CD4-positive, alpha-beta T cell treated with Interleukin-15 for 4 hours (primary cell): ENCODE measurements around the gene NSMF.

Experiments used
- DNase-seq: peaks from one replicate; pipeline ENCODE4 v3.0.0-alpha.2; 2020; ENCODE audit warnings: low spot score

NSMF gene

DNA sequence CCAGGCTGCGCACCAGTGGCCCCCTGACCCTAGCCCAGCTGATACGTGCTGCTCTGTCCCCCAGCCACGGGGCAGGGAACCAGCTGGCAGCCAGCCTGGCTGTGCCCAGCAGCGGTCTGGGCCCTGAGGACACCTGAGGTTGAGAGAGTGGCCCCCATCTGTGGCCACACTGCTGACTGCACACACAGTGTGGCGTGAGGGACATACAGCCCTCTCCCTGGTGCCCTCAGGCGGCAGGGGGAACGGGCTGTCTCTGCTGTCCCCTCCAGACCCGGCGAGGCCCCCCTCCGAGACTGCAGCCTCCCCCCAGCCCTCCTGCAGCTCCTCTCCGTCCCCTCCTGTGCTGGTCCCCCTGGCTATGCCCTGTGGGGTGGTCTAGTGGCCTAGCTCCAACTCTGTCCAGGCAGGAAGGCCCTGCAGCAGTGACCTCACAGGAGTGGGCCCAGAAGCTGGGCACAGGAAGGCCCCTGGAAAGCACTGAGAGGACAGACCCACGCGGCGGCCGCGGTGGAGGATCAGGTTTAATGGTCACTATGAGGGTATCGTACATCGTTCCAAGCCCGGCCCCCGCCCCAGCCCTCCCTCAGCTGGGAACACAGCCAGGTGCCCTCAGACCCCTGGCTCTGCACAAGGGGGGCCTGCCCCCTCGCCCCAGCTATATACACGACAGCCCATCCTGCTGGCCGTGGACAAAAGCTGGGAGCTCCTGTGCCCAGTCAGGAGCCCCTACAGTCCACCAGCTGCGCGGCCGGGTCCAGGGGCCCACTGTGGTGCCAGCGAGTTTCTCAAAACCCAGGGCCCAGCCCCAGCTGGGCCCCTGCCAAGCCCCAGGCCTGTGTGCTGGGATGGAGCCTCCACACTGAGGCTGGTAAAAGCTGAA lies 11.2 kb downstream of the NSMF start:
- no peak for DNase-seq

DNA sequence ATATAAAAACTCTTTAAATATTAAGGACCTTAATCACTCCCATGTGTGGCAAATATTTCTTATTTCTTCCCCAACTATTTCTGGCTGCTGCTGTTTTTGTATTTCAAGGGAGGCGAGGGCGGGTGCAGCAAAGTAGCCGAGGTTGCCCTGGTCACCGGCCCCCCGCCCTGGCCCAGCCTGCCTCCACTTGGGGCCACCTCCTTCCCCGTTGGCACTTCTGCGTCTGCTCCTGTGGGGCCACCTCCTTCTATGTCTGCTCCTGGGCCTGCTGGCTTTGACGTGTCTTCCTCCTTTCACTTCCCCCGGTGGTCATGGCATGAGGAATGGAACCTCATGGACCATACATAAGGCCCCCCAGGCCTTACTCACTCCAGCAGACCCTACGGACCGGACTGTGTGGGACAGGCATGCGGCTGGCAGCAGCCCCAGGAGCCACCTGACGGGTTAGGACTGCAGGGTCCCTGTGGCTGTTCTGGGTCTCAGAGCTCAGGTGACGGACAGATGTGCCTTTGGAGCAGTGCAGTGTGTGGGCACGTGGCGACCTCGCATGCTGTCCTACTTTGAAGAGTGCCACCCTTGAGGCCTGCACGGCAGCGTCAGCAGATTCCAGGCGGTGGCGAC lies 12.2 kb downstream of the NSMF start:
- no peak for DNase-seq

DNA sequence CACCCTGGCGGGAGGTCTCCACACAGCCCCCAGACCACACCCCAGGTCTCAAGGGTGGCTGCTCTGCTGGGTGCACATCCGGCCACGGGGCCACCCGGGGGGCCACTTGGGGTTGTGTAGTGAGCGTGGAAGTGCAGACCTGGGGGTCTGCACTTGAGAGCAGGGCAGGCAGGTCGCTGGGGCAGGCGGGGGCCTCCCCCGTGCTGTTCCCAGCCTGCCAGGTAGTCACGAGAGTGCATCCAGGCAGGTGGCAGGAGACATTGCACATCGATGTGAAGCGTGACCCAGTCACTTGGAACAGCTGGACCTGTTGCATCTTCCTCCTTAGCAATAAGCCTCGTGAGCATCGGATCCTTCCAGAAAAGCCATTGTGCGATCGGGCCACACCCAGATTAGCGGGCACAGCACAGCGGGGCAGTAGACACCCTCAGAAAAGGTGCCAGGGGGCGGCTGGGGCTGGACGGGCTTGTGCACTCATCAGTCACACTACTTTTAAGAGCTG lies 13.2 kb downstream of the NSMF start:
- no peak for DNase-seq

- peak; percentile 92 for DNase-seq
Measured at GRCh38 chr9:137445275-137445807, 13.8 kb downstream of the NSMF start.

- DNase-seq, result no peak
Measured at GRCh38 chr9:137444106-137444790, 14.9 kb downstream of the NSMF start.

- no peak for DNase-seq
Measured at GRCh38 chr9:137441935-137442321, 17.2 kb downstream of the NSMF start.

DNA sequence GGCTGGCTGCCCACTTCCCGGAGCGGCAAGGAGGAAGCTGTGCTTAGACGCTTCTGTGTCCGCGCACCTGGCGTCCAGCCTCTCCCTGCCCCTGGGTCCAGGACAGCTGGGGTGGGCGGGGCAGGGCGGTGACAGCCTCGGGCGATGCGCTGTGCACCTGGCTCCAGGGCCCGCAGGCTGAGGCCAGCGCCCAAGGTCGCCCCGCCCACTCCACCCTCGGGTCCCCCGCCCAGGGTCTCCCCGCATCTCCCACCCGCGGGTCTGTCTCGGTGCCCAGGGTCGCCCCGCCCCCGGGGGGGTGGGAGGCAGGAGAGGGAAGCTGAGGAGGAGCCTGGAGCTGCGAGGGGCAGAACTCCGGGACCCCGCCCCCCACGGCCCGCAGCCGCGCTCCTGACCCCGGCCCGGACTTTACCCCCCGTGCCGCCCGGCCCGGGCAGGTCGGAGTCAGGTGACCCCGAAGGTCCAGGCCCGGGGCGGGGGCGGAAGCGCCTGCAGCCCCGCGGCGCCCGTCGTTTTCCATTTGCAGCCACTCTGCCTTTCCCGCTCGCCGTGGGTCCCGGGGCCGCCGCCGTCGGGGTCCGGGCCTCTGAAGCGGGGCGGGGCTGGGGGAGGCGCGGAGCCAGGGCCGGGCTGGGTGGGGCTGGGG lies 17.7 kb downstream of the NSMF start, which contains the start of gene ENTPD8:
Gene ENTPD8, minus strand, starts transcription at position 69 of the 646 bp plus-strand sequence. CDS start 3,072 bp downstream, outside the sequence.
- DNase-seq, result no peak

DNA sequence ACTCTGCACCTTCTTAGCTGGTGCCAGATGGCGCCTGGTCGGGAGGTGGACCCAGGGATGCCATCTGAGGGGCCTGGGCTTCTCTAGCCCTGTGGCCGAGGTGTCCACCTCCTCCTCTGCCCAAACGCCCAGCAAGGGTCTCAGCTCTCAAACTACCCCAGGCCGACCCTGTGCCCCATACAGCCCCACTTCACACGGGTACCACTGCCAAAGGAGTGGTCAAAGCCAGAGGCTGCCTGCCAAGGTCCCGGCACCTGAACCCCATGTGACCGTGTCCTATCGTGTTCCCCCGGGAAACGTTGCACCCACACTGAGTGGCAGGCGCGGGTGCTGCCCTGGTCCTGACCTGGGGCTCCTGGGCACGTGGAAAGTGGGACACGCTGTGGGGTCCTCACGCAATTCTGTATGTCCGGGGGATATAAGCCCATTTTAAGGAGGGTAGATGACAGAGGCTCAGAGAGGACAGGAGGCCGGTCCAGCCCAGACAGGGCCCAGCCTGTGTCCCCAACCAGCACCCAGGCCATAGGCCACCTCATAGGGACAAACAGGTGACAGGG lies 19.9 kb downstream of the NSMF start:
- DNase-seq, result no peak

DNA sequence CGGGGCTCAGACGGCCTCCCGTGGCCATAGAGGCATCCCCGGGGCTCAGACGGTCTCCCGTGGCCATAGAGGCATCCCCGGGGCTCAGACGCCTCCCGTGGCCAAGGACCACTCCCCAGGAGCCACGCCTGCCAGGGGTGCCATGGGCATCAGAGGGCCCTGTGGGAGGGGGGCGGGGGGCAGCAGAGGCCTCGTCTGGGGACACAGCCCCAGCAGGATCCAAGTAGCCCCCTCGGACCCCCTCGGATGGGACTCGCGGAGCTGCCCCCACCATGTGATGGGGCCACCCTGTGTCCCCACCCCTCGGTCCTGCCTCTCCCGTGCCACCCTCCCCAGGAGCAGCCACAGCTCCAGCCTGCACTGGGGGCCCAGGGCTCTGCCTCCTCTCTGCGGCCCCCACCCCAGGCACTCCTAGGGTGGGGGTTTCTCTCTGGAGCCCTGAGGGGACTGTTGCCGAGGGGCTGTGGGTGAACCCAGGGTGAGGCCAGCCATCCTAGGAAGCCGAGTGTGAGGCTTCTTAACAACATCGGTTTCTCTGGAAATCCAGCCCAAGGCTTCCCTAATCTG lies 20.5 kb downstream of the NSMF start:
- no peak for DNase-seq

DNA sequence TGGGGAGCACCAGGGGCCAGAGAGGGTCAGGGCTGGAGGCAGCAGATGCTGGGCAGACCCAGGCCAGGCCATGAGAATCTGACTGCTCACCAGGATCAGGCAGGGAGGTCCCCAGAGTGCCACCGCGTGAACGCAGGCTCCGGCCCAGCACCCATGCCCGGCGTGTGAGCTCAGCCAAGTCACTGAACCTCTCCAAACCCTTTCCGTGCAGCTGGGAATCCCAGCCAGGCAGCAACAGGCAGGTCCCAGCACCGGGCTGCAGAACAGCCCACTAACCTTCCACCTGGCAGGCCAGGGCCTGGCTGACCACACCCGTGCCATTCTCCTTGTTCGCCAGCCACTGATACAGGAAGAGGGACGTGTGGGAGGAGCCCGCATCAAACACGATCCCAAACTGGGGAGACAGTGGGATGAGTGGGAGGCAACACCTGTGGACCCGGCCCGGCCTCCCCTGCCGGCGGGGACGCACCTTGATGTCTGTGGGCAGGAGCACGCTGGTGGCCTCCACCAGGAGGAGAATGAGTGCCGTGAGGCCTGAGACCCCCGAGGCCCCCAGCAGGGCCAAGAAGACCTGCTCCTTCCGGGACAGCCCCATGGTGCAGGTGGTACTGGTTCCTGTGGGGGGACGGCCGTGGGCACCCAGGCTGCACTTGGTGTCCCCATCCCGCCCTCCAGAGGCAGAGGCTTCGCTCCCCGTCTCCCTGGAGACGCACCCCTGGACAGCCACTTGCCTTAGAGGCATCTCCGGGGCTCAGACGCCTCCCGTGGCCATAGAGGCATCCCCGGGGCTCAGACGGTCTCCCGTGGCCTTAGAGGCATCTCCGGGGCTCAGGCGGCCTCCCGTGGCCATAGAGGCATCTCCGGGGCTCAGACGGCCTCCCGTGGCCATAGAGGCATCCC lies 21.2 kb downstream of the NSMF start:
- no peak for DNase-seq

GRCh38 chr9:137436761-137437600 lies 22.2 kb downstream of the NSMF start:
- no peak for DNase-seq

DNA sequence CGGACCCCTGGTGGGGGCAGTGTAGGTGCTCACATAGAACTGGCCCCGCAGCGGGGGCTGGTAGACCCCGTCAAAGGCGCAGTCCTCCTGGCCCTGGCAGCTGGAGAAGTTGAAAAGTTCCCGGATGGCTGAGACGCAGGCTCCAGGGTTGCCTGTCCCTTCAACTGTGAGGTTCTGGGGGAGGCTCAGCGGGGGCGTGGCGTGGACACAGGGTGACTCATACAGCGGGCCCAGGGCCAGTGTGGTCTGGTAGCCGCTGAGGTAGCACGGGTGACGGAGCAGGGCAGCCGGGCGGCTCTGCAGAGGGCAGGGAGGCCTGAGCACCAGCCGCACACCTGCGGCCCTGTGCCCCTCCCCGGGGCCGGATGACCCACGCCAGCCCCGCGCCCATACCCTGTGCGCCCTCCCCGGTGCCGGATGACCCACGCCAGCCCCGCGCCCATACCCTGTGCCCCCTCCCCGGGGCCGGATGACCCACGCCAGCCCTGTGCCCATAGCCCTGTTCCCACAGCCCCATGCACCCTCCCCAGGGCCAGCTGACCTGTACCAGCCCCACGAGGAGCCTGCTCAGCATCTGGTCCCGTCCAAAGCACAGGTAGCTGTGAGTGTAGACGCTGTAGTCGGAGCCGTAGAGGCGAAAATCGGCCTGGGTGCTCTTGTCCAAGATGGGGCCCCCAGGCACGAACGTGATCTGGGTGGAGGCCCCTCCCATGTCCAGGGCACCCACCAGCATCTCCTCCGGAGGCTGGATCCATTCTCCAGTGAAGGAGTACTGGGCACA lies 23.0 kb downstream of the NSMF start:
- DNase-seq, result no peak

GRCh38 chr9:137435381-137435891 lies 23.7 kb downstream of the NSMF start:
- DNase-seq, result no peak

DNA sequence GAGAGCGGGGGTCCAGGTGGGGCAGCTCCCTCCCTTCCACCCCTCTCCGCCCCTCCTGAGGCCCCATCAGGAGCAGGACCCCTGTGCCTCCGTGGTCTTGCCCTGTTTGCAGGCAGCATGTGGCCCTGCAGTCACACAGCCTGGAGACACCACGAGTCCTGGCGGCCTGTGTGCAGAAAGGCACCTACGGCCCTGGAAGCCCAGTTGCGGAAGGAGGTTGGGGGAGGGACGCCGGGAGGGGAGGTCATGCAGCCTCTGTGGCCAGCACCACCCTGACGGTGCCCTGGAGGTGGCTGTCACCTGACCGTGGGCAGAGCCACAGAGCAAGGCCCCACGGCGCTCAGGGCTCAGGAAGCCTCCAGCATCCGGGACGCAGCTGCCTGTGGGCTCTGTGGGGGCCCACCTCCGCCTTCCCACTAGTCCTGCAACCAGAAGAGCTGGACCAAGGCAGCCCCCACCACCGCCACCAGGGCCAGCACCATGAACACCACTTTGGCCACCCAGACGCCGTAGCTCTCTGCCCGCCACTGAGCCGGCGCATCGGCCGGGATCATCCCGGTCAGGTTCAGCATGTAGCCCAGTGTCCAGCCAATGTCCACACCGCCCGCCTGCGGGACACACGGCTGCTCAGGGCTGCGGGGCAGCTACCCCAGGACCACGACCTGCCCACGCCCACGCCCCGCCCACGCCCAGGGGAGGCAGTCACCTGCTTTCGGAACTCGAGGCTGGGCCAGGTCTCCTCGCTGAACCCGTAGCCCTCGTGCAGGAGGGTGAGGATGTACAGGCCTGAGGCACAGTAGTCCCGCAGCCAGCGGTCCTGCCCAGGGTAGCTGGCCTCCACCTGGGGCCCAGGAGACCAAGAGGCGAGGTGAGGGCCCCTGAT lies 24.4 kb downstream of the NSMF start:
- no peak for DNase-seq

- no peak for DNase-seq
Measured at GRCh38 chr9:137433916-137434431, 25.2 kb downstream of the NSMF start.

DNA sequence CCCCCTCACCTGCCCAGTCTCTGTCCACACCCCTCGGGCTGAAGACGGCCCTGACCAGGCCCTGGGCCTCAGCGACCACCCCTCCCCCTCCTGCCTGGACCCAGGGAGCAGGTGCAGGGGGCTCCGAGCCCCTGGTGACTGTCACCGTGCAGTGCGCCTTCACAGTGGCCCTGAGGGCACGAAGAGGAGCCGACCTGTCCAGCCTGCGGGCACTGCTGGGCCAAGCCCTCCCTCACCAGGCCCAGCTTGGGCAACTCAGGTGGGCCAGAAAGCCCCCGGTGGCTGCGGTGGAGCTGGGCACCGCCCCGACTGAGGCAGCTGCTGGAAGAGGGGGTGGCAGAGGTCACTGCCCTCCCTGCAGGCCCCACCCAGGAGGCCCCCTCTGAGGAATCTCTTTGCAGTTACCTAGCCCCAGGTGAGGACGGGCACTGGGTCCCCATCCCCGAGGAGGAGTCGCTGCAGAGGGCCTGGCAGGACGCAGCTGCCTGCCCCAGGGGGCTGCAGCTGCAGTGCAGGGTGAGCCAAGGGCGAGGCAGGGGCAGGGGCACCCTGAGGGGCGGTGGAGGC lies 25.7 kb downstream of the NSMF start:
- DNase-seq, result no peak
